Ecto neural progenitor cell (in vitro differentiated cells): ENCODE results near the gene TMEM8B.
"Not testable (repeated sequence)": the region's sequence is repeated elsewhere in the genome, so short reads cannot be mapped to it uniquely, and the experiment has no call there.

Experiments used
- DNase-seq: peaks from one replicate; pipeline ENCODE4 v3.0.0-alpha.2; 2018; ENCODE audit warnings: low spot score

TMEM8B gene

DNA sequence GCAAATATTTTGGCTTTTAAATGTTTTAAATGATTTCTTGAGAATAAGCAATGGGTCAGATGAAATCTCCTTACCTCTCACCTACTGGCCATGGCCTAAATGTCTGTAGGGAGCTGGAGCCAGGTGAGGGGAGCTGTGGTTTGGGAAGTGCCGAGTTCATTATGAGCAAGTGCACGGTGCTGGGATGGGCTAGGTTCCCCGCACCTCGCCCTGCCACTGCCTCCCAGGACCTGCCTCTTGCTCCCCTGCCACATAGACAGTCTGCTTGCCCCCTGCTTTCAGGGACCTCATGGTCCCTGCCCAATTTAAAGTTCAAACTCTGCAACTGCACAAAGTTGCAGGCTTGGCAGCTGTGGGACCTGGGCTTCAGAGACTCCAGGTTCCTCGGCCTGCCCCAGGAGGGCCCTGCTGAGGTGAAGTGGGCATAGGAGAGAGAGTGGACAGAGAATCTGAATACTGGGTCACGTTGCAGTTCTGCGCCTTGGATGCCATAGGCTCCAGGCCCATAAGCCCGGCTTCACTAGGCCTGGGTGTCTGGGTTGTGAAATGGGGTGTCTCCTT lies 35.7 kb downstream of the TMEM8B start:
- peak; percentile 29 for DNase-seq

DNA sequence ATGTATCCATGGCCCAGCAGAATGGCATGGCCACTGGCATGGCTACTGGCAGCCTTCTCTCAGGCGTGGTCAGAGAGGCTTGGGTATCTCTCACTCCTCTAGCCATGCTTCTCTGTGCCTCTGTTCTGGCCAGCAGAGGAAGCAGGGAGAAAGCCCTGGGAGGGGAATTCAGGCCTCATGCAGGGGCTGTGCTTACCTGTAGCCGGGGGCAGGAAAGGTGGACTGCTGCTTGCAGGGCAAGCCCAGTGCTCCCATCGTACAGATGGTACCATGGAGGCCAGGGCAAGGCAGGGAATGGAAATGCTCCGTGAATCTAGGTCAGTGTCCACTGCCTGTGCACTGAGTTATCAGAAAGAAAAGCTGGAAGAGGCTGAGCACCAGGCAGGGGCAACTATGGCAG lies 38.5 kb downstream of the TMEM8B start:
- peak; percentile 25 for DNase-seq

DNA sequence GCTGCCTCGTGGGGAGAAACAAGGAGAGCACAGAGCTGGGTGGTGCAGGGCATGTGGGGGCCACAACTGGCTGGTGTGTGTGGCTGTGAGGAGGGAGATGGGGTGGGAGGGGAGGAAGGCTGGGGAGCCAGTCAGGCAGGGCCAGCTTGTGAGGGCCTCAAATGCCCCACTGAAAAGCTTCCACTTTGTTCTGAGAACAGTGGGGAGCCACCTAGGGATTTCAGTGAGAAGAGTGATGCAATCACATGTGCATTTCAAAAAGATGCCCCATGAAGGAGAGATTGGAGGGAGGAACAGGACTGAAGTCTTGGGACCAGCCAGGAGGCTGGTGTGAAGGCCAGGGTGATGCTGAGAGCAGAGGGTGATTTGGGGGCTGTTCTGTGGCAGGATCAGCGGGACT lies 39.9 kb downstream of the TMEM8B start:
- DNase-seq: no peak

DNA sequence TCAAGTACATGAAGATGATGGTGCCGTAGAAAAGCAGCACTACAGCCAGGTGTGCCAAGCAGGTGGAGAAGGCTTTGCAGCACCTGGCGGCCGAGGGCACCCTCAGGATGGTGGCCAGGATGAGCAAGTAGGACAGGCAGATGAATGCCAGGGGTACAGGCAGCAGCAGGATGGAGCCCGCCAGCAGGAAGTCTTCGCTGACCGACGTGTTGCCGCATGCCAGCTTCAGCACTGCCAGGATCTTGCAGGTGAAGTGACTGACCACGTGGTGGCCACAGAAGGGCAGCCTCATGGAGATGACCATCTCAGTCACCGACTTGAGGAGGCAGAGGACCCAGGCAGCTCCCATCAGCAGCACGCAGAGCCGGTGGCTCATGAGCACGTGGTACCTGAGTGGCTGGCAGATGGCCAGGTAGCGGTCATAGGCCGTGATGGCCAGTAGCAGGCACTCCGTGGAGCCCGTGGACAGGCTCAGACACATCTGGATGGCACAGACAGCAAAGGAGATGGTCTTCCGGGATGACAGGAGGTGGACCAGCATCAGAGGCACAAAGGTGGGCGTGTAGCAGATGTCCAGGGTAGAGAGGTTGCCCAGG lies 40.7 kb downstream of the TMEM8B start:
- no peak for DNase-seq

DNA sequence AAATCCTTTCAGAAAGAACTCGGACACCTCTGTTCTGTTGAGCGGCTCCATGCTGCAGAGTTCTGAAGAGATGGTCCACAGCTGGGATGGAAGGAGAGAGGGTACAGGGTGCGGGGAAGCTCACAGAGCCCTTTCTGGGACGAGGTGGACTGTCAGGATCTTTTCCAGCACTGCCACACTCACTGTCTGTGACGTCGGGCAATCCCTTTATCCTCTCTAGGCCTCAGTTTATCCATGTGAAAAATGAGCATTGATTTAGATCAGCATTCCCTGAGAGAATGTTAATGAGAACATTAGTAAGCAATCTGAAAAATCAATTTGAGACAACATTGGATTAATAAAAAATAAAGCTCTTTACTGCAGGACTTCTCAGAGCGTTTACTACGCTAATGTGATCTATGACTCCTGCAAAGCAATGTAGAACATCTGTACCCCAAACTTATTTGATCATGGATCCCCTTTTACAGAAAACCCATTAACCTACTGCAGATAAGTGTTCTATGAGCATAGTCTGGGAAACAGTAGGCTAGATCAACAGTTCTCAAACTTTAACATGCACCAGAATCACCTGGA lies 41.4 kb downstream of the TMEM8B start, which contains the start of gene OR13J1:
Gene OR13J1 (minus strand): TSS at position 51 of the 573 bp plus-strand sequence. CDS start 0 bp downstream, at position 51.
- no peak for DNase-seq

DNA sequence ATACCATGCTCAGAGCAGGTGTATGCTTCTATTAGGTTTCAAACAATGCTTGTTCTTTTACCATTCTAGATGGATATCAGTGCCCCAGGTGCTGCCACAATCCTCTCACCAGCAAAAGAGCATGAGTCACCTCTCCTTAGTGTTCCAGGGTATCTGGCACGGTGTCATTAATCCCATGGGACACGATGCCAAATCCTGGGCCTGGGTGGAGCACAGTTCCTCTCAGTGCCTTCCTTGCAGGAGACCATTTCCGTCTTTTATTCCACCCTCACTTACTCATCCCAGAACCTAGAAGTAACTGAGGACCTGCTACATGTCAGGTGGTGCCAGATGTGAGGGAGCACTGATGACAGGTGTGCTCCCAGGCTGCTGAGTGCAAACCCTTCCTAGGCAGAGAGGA lies 42.5 kb downstream of the TMEM8B start:
- DNase-seq: no peak

DNA sequence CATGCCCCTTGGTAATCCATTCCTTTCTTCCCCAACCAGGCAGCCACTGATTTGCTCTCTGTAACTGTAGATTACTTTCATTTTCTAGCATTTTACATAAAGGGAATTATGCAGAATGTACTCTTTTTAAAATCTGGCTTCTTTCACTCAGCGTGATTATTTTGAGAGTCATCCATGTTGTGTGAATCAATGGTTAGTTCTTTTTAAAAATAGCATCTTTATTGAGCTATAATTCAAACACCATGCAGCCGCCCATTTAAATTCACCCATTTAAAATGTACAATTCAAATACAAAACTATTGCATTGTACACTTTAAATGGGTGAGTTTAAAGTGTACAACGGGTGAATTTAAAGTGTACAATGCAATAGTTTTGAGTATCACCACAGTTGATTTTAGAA lies 43.5 kb downstream of the TMEM8B start:
- DNase-seq: no peak

DNA sequence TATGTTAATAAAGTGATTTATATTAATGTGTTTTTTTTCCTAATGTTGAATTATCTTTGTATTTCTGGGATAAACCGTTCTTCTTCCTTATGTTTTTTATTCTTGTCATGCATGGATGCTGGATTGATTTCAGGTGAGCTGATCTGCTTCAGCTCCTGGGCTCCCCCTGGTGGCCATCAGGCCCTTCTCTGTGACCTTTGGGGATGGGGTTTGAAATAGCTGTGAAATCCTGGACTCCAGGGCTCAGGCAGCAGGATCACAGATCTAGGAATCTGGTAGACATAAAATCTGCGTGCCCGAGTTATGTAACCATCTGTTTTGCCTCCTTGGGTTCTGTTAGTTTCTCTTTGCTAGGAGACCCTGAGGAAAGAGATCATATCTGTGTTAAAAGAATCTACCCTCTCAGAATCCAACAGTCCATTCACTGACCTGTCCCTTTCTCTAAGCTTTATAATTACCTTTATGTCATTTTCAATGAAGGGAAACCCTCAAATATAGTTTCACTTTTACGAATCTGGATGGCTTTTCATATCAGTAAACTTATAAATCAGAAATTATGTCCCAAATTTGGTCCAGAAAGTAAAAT lies 53.3 kb downstream of the TMEM8B start:
- DNase-seq: peak; percentile 83

DNA sequence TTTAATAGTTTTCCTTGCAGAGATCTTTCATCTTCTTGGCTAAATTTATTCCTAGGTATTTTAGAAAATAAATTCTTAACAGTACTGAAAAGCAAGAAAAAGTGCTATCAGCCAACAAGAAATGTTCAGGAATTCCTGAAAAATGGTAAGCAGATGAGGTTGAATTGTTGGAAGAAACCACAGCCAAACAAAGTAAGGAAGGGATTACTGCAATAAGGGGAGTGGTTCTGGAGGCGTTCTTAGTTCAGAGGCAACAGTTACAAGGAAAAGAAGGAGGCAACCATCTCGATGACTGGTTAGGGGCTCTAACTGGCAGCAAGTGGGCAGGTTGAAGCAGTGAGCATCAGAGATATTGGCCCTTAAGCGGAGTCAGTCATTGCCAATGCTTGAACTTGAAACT lies 54.0 kb downstream of the TMEM8B start:
- no peak for DNase-seq

DNA sequence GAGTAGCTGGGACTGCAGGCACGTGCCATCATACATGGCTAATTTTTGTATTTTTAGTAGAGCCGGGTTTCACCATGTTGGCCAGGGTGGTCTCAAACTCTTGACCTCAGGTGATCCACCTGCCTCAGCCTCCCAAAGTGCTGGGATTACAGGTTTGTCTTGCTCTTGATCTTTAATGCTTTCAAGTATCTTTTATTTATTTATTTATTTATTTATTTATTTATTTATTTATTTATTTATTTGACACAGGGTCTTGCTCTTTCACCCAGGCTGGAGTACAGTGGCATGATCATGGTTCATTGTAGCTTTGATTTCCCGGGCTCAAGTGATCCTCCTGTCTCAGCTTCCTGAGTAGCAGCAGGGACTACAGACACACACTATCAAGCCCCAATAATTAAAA lies 55.9 kb downstream of the TMEM8B start:
- not testable (repeated sequence) for DNase-seq

DNA sequence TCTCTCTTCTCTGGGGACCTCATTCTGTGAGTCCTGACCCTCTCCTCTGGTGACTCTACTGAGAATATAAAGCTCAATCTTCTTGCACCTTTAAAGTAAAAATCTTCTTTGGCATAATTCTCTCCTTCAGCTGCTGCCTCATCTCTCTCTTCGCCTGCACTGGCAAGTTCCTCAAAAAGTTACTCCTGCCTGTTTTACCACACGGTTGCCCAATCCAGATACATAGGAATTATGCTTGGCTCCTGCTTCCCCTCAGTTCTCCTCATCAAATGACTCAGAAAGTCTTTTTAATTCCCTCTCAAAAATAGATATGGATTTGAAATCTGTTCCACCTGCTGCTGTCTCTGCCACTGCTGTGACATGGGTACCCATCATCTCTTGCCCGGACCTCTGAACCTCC lies 62.6 kb downstream of the TMEM8B start:
- DNase-seq: no peak

DNA sequence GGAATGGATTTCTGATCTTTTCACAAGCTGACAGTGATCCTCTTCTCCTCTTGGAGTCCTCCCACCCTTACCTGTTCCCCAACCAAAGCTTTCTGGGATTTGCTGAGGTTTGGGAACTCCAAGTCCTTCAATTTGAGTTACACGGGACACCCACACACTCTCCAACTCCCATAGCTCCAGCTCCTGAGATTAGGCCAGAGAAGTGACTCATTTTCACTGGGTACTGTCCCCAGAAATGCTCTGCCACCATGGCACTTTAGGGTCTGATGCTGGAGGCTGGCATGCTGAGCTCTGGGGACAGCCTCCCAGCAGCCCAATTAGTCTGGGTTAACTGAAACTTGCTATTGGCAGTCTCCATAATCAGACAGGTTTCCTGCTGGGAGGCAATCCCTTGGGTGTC lies 63.0 kb downstream of the TMEM8B start:
- DNase-seq: no peak

DNA sequence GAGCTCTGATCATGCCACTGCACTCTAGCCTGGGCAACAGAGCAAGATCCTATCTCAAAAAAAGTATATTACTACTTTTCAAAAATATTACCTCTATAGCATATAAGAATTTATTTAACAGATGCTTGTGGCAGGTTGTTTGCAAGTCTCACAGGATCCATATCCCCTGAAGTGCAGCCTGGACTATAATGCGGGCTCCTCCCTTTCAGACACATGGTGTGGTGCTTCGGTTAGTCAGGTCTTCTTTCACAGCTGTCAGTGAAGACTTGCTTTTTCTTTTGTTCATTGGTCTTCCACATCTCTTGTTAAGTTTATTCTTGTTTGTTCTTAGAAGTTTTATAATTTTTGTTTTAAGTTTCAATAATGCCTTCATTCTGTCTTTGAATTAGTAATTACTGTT lies 67.5 kb downstream of the TMEM8B start:
- no peak for DNase-seq

DNA sequence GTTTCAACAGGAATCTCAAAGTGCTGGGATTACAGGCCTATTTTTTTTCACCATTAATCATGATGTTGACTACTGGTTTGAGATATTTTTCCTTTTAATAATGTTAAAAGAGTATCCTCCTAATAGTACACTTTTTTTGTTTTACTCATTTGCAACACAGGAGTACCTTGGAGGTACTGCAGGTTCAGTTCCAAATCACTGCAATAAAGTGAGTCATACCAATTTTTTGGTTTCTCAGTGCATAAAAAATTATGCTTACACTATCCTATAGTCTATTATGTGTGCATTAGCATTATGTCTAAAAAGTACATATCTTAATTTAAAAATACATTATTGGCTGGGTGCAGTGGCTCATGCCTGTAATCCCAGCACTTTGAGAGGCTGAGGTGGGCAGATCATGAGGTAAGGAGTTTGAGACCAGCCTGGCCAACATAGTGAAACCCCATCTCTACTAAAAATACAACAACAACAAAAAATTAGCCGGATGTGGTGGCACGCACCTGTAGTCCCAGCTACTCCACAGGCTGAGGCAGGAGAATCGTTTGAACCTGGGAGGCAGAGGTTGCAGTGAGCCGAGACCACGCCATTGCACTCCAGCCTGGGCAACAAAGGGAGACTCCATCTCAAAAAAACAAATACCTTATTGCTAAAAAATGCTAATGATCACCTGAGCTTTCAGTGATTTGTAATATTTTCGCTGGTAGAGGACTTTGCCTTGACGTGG lies 68.5 kb downstream of the TMEM8B start:
- not testable (repeated sequence) for DNase-seq

DNA sequence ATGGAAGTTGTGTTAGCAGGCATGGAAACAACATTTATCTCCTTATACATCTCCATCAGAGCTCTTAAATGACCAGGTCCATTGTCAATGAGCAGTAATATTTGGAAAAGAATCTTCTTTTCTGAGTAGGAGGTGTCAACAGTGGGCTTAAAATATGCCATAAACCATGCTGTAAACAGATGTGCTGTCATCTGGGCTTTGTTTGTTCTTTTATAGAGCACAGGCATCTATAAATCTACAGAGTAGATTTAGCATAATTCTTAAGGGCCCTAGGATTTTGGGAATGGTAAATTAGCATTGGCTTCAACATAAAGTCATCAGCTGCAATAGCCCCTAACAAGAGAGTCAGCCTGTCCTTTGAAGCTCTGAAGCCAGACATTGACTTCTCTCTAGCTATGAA lies 69.3 kb downstream of the TMEM8B start:
- DNase-seq: no peak

DNA sequence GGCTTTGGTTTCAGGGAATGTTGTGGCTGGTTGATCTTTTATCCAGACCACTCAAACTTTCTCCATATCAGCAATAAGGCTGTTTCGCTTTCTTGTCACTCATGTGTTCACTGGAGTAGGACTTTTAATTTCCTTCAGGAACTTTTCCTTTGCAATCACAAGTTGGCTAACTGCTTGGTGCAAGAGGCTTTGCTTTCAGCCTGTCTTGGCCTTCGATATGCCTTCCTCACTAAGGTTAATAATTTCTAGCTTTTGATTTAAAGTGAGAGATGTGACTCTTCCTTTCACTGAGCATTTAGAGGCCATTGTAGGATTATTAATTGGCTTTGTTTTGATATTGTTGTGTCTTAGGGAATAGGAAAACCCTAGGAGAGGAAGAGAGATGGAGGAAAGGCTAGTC lies 70.0 kb downstream of the TMEM8B start:
- DNase-seq: no peak

DNA sequence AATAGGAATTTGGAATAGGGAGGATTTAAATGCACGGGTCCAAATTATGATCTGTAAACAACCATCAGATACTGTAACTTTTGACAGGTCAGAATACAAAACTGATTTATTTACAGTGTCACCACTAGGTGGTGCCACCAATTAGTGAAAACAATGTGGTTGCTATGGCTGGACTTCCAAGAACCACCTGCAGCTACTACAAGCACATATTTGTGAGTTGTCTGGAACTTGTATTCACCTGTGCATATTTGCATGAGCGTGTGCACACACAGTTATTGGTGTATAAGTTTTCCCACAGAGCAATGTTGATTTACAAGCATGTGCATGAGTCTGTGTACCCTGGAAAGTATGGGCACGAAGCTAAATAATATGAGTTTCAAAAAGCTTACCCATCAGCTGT lies 74.0 kb downstream of the TMEM8B start:
- no peak for DNase-seq

DNA sequence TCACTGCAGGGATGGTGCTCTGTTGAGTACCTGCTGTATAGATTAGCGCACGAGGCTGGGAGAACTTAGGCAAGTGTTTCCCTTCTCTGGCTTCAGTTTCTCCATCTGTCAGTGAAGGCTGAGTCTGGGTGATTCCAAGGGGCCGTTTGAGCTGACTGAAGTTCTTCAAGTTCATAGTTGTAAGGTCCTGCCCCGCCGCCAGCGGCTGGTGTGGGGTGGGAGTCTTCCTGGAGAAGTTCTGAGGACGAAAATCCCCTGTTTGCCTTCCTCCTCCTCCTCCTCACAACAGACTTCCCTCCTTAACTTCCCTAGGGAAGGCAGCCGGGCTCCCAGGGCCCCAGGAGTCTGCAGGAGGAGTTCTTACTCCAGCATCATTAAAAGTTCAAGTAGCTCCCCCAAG lies 75.3 kb downstream of the TMEM8B start:
- DNase-seq: no peak

DNA sequence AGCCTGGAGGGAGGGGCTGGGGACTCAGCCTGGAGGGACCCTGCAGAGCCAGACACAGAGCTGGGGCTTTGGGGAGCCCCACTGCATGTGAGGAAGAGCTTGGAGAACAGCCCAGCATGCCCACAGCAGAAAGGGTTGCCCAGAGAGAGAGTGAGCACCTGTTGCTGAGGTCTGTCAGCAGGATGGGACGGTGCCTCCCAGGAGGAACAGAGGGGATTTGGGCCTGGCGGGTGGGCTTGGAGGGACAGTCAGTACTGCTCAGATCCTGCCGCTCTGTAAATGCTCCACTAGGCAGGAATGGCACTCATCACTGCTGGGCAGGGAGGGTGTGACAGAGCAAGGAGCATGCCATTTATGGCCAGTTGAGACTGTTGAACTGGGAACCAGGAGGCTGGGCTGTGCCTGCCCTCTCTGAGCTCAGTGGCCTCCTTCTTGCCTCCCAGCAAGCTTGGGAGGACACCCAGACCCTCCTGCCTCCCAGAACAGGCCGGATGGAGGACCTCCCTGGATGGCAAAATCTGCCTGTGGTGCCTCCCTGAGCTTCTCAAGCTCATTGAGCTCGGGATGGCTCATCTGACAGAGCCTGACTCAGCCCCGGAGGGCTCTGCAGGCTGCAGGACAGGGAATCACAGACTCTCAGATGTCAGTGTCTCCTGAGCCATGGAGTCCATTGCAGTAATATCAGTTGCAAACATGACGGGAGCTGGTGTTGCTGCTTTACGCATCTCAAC lies 76.2 kb downstream of the TMEM8B start:
- no peak for DNase-seq

DNA sequence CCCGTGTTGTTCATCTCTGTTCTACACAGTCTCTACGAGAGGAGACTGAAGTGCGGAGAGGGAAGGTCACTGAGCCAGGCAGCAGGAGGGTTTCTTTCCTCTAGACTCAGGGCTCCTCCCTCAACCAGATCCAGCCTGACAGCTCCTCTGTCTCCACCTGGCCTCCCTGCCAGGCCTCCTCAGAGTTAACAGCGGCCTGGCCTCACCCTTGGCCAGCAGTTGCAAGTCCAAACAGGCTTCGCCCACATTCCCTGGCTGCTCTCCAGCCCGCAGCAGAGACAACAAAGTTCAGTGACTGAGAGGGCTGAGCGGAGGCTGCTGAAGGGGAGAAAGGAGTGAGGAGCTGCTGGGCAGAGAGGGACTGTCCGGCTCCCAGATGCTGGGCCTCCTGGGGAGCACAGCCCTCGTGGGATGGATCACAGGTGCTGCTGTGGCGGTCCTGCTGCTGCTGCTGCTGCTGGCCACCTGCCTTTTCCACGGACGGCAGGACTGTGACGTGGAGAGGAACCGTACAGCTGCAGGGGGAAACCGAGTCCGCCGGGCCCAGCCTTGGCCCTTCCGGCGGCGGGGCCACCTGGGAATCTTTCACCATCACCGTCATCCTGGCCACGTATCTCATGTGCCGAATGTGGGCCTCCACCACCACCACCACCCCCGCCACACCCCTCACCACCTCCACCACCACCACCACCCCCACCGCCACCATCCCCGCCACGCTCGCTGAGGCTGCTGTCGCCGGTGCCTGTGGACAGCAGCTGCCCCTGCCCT lies 77.1 kb downstream of the TMEM8B start, which contains the start of gene HRCT1:
Gene HRCT1 (plus strand): TSS at position 291 of the 768 bp plus-strand sequence. CDS start 86 bp downstream, at position 377.
- no peak for DNase-seq
